AG04450 (cell line): Measurements from ENCODE around the gene APBA2. TPM values are rescaled to one million over a fixed set of nuclear protein-coding genes. Genes with fewer than 3 reads are reported as not detected.

Source experiments
- CTCF ChIA-PET: fragments of 300-600, 350-600 bp; formaldehyde crosslinking; extraction: SDS; loops from one replicate; lab custom pipeline; 2022; ENCODE audit warnings: antibody characterized with exemption, inconsistent platforms; lab: Charles Lee
- POLR2A ChIA-PET: fragments of 350-600 bp; formaldehyde crosslinking; extraction: SDS; loops from one replicate; lab custom pipeline; 2021; ENCODE audit warnings: antibody characterized with exemption, inconsistent platforms; lab: Yijun Ruan, JAX
- DNase-seq: peaks from one replicate; pipeline ENCODE4 v3.0.0-alpha.2; 2011; ENCODE audit warnings: low read depth, low spot score
- H3K27ac ChIP-seq: one replicate; pipeline ENCODE4 v1.5.1; 2012; ENCODE audit warnings: low read depth, low read length, control low read depth
- H3K27me3 ChIP-seq: one replicate; pipeline ENCODE4 v1.6.0; 2012; ENCODE audit warnings: low read length; ENCODE audit not compliant: control insufficient read depth, insufficient read depth
- H3K4me3 ChIP-seq: 2 replicates; pipeline ENCODE4 v1.5.1; 2011; ENCODE audit warnings: mild to moderate bottlenecking, low read depth, low read length, control low read depth
- H3K9me3 ChIP-seq: 2 replicates; pipeline ENCODE4 v1.5.1; 2012; ENCODE audit warnings: low read length; ENCODE audit not compliant: control insufficient read depth, insufficient read depth
- polyA plus RNA-seq: library from polyadenylated mRNA; depleted of rRNA; stranded (reverse); fragments of >200 nt; gene quantifications from 2 replicates; pipeline ENCODE4 v1.2.3, GENCODE V29; 2011
- TF ChIP-seq, protein P1 (sequence below): IDR thresholded peaks from 2 replicates; pipeline ENCODE4 v1.5.1; 2011; ENCODE audit warnings: low read depth, low read length, control low read depth, inconsistent platforms

The APBA2 gene
- polyA plus RNA-seq, 1 experiment = 18.9 TPM

DNA sequence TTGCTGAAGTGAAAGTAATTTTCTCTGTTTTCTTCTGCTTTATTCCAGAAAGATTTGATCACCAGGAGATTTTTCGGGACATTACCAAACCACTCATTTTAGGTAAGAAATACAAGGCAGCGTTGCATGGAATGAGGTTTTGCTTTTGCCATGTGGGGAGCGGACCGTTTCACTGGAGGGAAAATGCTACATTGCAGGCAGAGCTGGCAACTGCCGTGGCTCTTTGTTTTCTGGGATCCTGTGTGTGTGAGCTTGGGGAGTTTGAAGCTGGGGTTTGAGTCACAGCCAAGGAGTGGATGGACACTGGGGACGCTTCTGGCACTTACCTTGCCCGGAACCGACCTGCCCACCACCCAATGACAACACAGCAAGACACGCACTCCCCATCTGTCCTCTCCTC lies 109.9 kb downstream of the APBA2 start:
- Histone ChIP-seq H3K27me3 (no peaks in the 10 kb centered on the region), H3K4me3 (no peak overlapping the region), H3K27ac (no peak overlapping the region), H3K9me3 (no peaks in the 10 kb centered on the region)
- POLR2A ChIA-PET = no interaction called here
- TF ChIP-seq, protein P1, sequence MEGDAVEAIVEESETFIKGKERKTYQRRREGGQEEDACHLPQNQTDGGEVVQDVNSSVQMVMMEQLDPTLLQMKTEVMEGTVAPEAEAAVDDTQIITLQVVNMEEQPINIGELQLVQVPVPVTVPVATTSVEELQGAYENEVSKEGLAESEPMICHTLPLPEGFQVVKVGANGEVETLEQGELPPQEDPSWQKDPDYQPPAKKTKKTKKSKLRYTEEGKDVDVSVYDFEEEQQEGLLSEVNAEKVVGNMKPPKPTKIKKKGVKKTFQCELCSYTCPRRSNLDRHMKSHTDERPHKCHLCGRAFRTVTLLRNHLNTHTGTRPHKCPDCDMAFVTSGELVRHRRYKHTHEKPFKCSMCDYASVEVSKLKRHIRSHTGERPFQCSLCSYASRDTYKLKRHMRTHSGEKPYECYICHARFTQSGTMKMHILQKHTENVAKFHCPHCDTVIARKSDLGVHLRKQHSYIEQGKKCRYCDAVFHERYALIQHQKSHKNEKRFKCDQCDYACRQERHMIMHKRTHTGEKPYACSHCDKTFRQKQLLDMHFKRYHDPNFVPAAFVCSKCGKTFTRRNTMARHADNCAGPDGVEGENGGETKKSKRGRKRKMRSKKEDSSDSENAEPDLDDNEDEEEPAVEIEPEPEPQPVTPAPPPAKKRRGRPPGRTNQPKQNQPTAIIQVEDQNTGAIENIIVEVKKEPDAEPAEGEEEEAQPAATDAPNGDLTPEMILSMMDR = no peak
- CTCF ChIA-PET = no interaction called here
- no peak for DNase-seq

DNA sequence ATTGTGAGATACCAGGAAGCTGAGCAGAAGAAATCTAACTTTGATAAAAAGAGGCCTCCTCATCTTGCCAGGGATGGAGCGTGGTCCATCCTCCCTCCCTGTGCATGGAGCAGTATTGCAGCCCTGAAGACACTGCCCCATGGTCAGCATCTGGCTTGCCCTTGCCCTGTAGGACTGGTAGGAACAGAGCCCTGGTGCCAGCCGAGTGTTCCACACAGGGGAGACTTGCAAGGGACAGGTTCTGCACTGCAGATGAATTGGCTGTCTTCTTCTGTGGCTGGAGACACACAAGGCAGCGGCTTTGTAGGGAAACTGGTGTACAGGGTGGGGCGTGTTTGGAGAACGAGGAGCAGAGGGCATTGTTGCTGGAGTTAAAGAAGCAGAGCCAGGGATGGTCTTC lies 110.5 kb downstream of the APBA2 start:
- Histone ChIP-seq H3K9me3 (no peaks in the 10 kb centered on the region), H3K27ac (no peak overlapping the region), H3K4me3 (no peak overlapping the region), H3K27me3 (no peaks in the 10 kb centered on the region)
- TF ChIP-seq, protein P1 = no peak
- POLR2A ChIA-PET = no interaction called here
- no peak for DNase-seq
- CTCF ChIA-PET = no interaction called here

DNA sequence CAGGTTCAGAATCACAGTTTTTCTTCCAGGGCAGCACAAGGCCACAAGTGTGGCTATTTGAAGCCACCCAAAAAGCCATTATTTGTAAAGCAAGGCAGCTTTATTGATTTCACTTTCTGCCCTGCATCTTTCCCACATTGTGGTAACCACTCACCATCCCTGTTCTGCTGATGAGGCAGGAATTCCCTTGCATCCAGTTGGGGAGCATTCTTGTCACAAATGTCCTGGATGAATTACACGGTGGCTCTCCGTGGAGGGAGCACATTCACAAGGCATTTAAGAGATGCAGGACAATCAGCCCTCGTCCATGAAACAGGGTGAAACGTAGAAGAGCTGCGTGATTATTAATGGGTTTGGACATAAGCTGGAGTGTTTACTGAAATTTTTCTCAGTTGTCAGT lies 111.2 kb downstream of the APBA2 start:
- H3K9me3 ChIP-seq = no peaks in the 10 kb centered on the region
- ChIA-PET CTCF (interaction anchor here (1.1 to 1.3 kb wide), 2 partner anchors 22 to 93 kb away, joined by 3 read pairs; no protein-coding TSS in a partner anchor), POLR2A (no interaction called here)
- no peak for DNase-seq
- no peak overlapping the region for H3K27ac ChIP-seq
- TF ChIP-seq, protein P1 = no peak
- H3K4me3 ChIP-seq = no peak overlapping the region
- no peaks in the 10 kb centered on the region for H3K27me3 ChIP-seq

DNA sequence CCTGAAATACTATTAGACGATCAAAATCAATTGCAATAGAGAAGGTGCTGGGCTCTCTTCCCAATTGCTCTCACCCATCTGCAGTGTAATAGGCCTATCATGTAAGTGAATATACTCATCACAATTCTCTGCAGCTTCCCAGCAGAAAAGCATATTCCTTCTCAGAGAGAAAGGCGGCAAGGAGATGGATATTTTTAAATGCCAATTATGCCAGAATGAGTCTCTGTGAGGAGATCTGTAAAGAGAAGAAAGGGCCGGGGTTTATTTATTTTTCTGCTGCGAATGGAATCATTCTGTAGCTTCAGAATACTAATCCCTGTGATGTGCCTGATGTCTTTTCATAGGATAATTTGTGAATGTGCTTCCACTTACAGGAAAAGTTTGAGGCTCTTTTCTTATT lies 112.0 kb downstream of the APBA2 start:
- Histone ChIP-seq H3K4me3 (no peak overlapping the region), H3K27ac (no peak overlapping the region), H3K27me3 (no peaks in the 10 kb centered on the region), H3K9me3 (no peaks in the 10 kb centered on the region)
- ChIA-PET POLR2A (no interaction called here), CTCF (interaction anchor here (0.8 to 1.3 kb wide), 3 partner anchors 22 to 104 kb away, joined by 3 read pairs; no protein-coding TSS in a partner anchor)
- TF ChIP-seq, protein P1 = no peak
- DNase-seq = no peak

DNA sequence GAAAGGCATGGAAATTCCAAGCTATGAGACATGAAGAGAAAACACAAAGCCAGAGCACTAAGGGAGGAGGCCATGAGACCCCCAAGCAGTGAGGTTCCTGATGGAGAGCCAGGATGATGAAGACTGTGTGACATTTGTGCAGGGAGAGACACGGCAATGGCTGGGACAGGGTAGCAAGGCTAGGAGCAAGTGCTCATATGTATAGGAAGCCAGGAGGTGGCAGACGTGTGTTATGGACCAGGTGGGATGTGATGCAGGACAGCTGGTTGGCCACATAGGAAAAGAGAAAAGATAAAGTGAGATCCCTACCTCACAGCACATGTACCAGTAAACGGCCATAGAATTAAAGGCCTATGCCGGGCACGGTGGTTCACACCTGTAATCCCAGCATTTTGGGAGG lies 112.7 kb downstream of the APBA2 start:
- Histone ChIP-seq H3K4me3 (no peak overlapping the region), H3K9me3 (no peaks in the 10 kb centered on the region), H3K27ac (no peak overlapping the region), H3K27me3 (no peaks in the 10 kb centered on the region)
- CTCF ChIA-PET = interaction anchor here (0.8 kb wide), 1 partner anchor 104 kb away, joined by 3 read pairs; no protein-coding TSS in a partner anchor
- TF ChIP-seq, protein P1 = no peak
- POLR2A ChIA-PET = no interaction called here
- DNase-seq = no peak
